HG02981 (cell line): Measurements from ENCODE around the gene DCUN1D1.

Experiments used
- ATAC-seq: cut with Tn5 transposase; IDR thresholded peaks from one replicate; pipeline ENCODE4 v1.9.1; 2021; ENCODE audit warnings: mild to moderate bottlenecking, moderate library complexity; ENCODE audit not compliant: unreplicated experiment

Gene DCUN1D1

DNA sequence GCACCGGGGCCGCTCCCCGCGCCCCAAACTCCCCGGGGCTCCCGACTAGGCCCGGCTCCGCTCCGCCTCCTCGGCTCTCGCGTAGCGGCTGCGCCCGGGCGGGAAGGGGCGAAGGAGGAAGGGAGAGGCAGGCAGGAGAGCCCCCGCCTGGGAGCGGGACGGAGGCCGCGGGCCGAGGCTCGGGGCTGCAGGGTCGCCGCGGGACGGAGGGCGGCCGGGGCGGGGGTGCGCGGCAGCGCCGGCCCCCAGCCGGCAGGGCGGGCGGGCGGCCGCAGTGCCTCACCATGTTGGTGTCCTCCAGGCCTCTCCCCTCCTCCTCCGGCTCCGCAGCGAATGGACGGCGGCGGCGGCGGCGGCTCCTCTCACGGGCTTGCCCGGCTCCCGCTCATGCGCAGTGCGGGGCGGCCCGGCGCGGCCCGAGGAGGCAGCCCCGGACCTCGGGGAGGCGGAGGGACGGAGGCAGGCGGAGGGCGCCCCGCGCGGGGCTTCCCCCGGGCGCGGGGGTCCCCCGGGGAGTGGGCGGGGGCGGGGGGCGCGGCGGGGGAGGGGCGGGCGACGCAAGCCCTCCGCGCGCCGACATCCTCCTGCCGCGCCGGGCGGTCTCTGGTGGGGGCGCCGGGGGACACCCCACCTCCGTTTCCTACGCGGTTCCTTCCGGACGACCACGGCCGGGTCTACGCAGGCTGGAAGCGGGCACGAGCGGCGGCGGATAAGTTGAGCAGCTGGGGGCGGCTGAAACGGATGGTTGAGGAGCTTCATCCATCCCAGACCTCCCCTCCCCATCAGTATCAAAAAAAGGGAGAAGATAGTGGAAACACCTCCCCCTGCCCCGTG, at the start of gene DCUN1D1:
Gene DCUN1D1, minus strand, starts transcription at position 335 of the 834 bp plus-strand sequence. Its CDS starts 49 bp downstream, at position 286.
- peak; percentile 81 for ATAC-seq

DNA sequence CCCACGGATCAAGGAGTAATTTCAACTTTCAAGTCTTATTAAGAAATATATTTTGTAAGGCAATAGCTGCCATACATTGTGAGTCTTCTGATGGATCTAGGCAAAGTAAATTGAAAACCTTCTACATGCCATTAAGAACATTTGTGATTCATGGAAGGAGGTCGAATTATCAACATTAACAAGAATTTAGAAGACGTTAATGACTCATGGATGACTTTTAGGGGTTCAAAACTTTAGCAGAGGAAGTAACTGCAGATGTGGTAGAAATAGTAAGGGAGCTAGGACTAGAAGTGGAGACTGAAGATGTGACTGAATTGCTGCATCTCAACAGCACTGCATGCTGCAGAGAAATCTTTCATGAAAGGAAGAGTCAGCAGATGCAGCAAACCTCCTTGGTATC, 48.1 kb upstream of the DCUN1D1 start:
- ATAC-seq, result no peak

DNA sequence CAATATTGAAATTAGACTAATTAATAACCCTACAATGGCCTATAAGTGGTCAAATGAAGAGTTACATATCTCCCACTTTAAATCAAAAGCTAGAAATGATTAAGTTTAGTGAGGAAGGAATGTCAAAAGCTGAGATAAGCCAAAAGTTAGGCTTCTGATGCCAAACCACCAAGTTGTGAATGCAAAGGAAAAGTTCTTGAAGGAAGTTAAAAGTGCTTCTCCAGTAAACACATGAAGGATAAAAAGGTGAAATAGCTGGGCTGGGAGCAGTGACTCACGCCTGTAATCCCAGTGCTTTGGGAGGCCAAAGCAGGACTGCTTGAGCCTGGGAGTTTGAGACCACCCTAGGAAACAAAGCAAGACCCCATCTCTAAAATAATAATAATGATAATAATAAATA, 46.9 kb upstream of the DCUN1D1 start:
- no peak for ATAC-seq

DNA sequence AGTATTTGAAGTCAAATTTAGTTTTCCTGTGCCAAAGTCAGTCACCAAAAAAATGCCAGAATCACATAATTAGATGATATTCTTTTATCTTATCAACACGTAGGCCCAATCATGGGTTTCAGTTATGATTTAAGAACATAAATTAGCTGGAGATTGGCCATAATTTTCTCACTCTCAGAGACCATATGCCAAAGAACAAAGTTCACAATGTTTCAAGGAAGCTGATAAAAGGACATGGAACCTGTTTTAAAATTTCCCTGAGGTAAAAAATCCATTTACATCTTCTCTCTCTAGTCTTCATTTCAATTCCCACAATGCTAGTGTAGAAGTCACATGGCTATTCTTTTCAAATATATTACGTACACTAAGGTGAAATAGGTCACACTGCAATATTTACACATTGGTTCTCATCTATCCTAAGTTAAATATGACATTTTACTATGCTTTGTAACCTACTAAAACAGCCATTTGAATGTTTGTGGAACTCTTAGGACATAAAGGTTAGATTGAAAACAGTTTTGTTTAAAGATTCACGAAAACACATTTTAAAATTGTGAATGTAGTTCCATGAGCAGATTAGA, 42.7 kb upstream of the DCUN1D1 start:
- ATAC-seq, result no peak

DNA sequence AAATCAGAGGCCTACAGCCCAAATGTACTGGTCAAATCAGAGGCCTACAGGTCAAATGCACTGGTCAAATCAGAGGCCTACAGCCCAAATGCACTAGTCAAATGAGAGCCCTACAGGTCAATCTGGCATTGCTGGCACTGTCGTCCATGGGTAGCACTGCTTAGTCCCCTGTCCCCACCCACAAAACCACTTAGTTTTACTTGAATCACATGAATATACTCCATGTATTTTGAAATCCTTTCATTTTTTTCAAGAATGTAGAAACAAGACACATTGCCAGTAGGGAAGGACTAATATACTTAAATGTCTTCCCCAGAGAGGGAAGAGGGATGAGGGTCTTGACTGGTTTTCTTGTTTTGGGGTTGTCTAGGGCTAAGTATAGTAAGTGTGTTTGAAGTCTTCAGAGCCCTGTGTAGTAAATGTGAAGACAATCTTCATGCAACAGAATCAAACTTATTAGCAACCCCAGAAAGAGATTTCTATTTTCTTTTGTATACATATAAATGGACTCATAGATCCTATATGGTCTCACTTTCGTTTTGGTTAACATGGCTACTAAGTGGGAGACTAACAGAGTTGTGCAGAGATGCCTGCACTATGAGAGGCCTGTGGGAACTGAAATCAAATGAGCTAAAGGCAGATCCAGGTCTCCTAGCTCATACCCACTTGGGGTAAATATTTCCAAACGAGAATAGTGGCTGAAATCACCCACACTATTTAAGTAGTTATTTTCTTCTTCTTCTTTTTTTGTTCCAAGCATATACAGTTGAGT, 38.3 kb upstream of the DCUN1D1 start:
- ATAC-seq, result no peak

DNA sequence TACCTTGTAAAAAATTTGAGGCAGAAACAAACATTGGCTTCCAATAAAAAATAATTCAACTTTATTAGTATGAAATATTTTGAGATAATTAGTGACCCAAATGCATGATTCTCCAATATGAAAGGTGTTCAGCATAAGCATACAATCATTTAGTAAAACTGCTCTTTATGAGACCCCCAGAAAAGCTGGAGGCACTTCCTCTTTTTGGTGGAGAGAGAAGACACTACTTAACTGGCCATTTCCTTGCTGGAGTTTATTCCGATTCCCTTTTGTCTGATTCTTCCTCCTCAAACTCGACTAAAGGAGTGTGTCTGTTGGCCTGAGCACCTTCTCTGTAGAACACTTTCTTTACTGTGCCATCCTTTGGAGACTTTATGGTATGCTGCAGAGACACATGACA, 34.8 kb upstream of the DCUN1D1 start:
- ATAC-seq, result no peak

DNA sequence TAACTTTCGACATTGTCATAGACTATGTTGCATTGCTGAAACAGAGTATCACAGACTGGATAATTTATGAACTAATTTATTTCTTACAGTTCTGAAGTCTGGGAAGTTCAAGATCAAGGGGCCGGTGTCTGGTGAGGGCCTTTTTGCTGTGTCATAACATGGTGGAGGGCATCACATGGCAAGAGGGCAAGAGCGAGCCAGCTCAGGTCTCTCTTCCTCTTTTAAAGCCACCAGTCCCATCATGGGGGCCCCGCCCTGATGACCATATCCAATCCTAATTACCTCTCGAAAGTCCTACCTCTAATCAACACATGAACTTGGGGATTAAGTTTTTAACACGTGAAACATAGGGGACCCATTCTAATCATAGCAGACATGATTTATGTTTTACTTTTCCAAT, 33.5 kb upstream of the DCUN1D1 start:
- ATAC-seq, result no peak

DNA sequence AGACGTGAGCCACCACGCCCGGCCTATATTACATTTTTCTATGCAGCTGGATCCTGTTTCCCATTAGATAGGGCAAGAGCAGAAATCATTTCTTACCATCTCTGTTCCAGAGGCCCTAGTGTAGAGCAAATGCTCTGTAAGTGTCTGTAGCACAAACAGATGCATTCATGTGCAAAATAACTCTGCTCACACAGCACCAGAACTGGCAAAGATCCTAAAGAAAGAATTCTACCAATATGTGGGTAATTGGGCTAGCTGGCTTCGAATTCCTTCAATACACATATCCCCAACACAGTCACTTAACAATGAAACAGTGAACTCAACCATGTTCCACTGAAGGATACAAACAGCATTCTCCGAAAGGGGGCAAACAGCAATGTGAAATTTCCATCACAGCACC, 32.7 kb upstream of the DCUN1D1 start:
- no peak for ATAC-seq

DNA sequence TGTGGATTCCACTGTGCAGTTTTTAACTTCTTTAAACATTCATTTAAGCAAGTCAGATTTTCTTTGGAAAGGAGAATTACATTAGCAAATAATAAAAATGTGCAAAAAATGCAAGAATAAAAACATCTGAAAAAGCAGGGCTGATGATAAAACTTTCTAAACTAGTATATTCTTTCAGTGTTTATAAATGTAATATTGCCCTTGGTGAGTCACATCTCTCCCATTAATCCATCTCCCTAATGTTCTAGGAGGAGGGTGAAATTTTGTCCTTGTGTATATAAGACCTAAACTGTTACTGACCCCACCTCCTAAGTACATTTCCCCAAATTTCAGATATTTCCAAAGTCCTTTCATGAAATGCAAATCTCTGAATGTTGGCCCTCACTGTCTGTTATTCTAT, 28.5 kb upstream of the DCUN1D1 start:
- ATAC-seq, result no peak

DNA sequence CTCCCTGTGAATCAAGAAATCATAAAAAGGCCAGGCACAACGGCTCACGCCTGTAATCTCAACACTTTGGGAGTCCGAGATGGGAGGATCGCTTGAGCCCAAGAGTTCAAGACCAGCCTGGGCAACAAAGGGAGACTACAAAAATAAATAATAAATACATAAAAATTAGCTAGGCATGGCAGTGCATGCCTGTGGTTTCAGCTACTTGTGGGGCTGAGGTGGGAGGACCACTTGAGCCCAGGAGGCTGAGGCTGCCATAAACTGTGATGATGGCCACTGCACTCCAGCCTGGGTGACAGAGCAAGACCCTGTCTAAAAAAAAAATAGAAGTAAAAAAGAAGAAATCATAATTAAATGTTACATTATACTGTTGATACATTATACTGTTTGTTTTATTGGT, 28.0 kb upstream of the DCUN1D1 start:
- ATAC-seq, result no peak

DNA sequence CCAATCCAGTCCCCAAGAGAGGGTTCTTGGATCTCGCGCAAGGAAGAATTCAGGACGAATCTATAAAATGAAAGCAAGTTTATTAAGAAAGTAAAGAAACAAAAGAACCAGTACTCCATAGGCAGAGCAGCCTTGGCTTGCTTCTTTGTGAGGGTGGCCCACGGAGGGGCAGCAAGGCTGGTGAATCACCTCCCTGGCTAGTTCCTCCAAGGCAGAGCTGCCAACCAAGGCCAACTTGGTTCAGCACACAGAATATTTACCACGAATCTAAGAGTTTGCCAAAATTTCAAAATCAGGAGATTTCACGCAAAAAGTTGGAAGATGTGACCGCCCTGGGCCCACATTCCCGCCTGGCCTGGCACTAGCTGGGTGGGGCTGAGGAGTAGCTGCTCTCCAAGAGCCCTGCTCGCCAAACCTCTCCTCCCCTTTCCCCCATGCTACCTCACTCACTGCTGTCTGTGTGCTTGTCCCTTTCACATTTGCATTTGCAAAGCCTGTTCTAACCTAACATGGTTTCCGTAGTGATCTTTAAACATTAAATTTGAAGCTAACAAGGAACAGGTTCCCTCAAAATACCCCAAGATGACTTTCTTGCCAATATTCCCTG, 26.2 kb upstream of the DCUN1D1 start:
- ATAC-seq, result no peak

DNA sequence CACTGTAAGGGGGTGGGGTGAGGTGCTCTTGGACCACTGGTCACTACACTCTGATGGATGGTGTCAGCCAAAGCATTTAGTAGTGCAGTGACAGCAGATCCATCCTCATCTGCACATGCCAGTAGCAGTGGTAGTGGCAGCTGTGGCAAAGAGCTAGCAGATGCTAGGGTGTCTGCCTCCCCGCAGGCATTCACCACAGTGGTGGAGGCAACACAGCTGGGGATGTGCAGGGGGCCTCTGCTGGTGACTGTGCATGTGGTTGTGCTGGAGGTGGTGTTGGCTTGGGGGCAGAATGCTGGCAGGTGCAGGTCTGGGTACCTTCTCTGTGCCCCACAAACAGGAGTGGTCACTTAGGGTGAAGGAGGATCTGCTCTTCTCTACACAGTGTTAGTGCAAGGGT, 19.4 kb upstream of the DCUN1D1 start:
- ATAC-seq, result no peak

DNA sequence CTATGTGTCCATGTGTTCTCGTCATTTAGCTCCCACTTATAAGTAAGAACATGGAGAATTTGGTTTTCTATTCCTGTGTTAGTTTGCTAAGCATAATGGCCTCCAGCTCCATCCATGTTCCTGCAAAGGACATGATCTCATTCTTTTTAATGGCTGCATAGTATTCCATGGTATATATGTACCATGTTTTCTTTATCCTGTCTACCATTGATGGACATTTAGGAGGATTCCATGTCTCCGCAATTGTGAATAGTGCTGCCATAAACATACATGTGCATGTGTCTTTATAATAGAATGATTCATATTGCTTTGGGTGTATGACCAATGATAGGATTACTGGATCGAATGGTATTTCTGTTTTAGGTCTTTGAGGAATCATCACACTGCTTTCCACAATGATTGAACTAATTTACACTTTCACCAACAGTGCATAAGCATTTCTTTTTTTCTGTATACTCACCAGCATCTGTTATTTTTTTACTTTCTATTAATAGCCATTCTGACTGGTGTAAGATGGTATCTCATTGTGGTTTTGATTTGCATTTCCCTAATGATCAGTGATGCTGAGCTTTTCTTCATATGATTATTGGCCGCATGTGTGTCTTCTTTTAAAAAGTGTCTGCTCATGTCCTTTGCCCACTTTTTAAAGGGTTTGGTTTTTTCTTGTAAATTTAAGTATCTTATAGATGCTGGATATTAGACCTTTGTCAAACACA, 13.3 kb upstream of the DCUN1D1 start:
- peak; percentile 65 for ATAC-seq

DNA sequence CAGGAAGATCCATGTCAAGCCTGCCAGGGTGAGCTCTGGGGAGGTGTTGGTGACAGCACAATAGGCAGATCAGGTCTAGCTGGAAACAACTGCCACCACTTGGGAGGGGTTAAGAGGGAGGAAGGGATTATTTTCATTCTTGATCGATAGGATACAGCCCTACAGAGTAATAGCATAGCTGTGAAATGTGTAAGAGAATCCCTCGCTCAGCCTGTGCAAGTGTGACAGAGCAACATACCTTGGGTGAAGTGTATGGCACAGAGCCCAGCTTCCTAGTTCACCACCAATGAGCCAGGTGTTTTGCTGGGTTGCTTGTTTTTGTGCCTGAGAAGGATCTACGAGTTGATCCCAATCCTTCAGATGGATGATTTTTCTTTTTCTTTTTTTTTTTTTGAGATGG, 9.2 kb upstream of the DCUN1D1 start:
- ATAC-seq, result no peak

DNA sequence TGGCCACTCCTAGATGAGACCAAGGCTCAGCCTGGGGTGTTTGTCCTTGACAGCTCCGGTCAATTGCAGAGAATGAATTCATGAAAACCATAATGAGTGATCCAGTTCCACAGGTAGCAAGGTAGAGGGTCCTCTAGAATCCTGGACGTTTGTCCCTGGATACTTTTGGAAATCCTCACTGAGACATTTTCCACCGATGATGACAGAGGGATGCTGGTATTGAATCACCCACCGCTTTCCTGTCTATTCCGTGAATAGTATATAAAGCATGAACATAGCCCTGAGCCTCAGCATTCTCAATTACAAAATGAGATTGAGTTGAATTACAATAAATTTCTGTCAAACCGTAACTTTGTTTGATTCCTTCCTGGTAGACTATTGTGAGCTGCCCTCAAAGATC, 5.7 kb upstream of the DCUN1D1 start:
- ATAC-seq, result no peak

DNA sequence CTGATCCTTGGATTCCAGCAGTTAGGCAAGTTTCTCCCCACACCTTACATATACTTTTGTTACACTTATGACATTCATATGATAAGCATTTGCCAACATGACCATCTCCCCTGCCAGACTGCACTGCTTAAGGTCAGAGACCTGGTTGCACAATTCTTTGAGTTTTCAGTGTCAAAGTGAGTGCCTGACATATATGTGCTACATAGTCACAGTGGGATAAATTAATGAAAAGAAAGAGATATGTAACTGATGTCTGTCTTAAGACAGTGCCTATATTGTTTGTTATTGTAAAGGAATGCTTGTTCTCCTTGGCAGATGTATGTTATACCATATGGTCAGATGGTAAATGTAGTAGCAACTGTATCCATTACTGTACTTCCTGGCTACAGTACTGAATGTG, 3.5 kb upstream of the DCUN1D1 start:
- ATAC-seq, result no peak

DNA sequence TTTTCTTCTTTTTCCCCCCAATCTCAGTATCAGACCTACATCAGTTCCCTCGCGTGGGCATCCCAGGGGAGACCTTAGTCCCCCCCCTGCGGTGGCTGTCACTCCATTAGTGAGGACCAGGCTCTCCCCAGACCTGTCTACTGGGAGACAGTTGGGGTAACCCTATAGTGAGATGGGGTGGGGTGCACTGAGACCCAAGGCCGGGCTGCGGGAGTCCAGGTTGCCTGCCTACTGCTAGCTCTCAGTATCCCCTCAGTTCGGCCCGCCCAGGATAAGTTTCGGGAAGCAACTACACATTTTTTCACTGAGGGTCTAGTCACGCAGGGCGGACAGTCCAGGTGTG, 671 bp upstream of the DCUN1D1 start:
- no peak for ATAC-seq

DNA sequence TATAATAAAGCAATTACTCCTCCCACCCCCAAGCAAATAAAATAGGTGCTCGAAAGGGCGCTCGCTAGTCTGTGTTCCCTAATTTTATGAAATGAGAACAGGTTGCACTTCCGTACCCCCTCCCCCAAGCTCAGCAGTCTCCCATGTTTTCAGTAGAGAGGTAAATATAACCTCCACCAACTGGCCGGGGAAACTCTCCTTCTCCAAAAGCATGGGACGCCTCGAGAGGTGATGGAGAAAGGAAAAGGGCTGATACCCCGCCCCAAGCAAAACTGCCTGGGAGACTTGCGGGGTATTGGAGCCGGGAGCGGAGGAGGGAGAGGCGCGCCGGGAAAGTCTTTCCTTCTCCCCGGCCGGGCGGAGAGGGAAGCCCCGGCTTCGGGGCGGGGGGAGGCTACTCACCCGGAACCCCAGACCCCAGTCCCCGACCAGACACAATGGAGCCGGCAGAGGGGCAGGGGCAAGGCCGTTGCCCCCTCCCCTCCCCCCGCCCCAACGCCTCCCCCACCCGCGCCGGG, 605 bp downstream of the DCUN1D1 start:
- ATAC-seq, result peak; percentile 10

DNA sequence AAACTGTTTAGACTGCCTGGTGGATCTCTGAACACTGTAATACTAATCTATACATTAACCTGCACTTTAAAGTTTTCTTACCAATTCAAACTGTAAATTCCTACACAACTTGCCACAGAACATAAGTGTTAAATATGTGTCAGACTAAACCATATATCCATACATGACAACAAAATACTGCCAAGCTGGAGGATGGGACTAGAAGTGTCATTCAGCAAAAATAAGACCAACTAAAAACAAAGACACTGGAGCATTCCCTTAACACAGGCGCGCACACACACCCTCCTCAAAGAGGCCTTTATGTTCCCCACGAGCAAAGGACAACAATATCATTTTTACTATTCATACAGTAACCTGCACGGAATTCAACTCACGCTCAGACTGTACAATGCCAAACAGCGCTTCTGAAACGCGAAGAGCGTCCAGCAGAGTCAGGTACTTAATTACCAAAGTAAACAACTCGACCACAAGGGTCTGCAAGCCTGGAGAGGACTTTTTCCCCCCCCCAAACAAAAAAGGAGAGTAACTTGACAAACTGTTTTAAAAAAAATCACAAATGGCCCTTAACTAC, 1.1 kb downstream of the DCUN1D1 start:
- ATAC-seq, result no peak

DNA sequence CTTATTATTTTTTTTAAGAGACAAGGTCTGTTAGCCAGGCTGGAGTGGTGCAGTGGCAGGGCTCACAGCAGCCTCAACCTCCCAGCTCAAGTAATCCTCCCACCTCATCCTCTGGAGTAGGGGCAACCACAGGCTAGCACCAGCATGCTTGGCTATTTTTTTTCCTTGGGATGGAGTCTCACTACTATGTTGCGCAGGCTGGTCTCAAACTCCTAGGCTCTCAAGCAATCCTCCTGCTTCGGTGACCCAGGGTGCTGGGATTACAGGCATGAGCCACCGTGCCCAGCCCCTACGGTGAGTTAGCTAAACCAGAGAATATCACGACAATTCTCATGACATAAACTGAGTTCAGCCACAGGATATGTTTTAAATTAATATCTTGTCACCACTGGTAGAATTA, 2.0 kb downstream of the DCUN1D1 start:
- no peak for ATAC-seq
